SK-N-SH treated with all-trans-retinoic acid at 6 μM for 48 hours (cell line): ENCODE measurements around the gene TMEM45B.
A peak's percentile ranks its signal among the peaks of the same experiment; 100 is the strongest.

ENCODE experiments used
- BACH2 ChIP-seq: fragments of 250-450 bp; sonication (Bioruptor Pico); IDR thresholded peaks from 2 replicates; pipeline ENCODE4 v1.9.0; 2021; ENCODE audit warnings: mild to moderate bottlenecking, borderline replicate concordance
- CREB5 ChIP-seq: fragments of 250-450 bp; sonication (Bioruptor Pico); IDR thresholded peaks from 2 replicates; pipeline ENCODE4 v1.5.1; 2020; ENCODE audit warnings: low read depth, mild to moderate bottlenecking, moderate library complexity
- ESRRG ChIP-seq: fragments of 250-450 bp; sonication (Bioruptor Pico); IDR thresholded peaks from 2 replicates; pipeline ENCODE4 v1.6.1; 2021; ENCODE audit warnings: mild to moderate bottlenecking
- GLIS3 ChIP-seq: fragments of 250-450 bp; sonication (Bioruptor Pico); IDR thresholded peaks from 2 replicates; pipeline ENCODE4 v1.5.0; 2020; ENCODE audit warnings: mild to moderate bottlenecking, moderate library complexity
- ISL1 ChIP-seq: fragments of 250-450 bp; sonication (Bioruptor Pico); IDR thresholded peaks from 2 replicates; pipeline ENCODE4 v2.1.2; 2022; ENCODE audit warnings: mild to moderate bottlenecking, moderate library complexity
- PATZ1 ChIP-seq: fragments of 250-450 bp; sonication (Bioruptor Pico); IDR thresholded peaks from 2 replicates; pipeline ENCODE4 v1.8.0; 2020; ENCODE audit warnings: mild to moderate bottlenecking, moderate library complexity, borderline replicate concordance
- SNAI2 ChIP-seq: fragments of 250-450 bp; sonication (Bioruptor Pico); IDR thresholded peaks from 2 replicates; pipeline ENCODE4 v1.5.0; 2020; ENCODE audit warnings: mild to moderate bottlenecking, moderate library complexity
- TCF4 ChIP-seq: fragments of 250-450 bp; sonication (Bioruptor Pico); IDR thresholded peaks from 2 replicates; pipeline ENCODE4 v1.8.0; 2021; ENCODE audit warnings: mild to moderate bottlenecking, moderate library complexity, borderline replicate concordance
- TOX ChIP-seq: fragments of 250-450 bp; sonication (Bioruptor Pico); IDR thresholded peaks from 2 replicates; pipeline ENCODE4 v1.8.0; 2021; ENCODE audit warnings: mild to moderate bottlenecking, moderate library complexity, borderline replicate concordance
- TSHZ2 ChIP-seq: fragments of 250-450 bp; sonication (Bioruptor Pico); IDR thresholded peaks from 2 replicates; pipeline ENCODE4 v1.5.0; 2020; ENCODE audit warnings: mild to moderate bottlenecking, moderate library complexity
- ZC3H10 ChIP-seq: fragments of 250-450 bp; sonication (Bioruptor Pico); IDR thresholded peaks from 2 replicates; pipeline ENCODE4 v1.5.1; 2021; ENCODE audit warnings: mild to moderate bottlenecking, moderate library complexity
- ZFP30 ChIP-seq: fragments of 450-650 bp; formaldehyde crosslinking; IDR thresholded peaks from 2 replicates; pipeline ENCODE4 v1.5.0; 2022; ENCODE audit warnings: mild to moderate bottlenecking, moderate library complexity
- ZNF70 ChIP-seq: fragments of 450-650 bp; formaldehyde crosslinking; IDR thresholded peaks from 2 replicates; pipeline ENCODE4 v1.5.0; 2020; ENCODE audit warnings: mild to moderate bottlenecking, moderate library complexity
- ZNF8 ChIP-seq: fragments of 450-650 bp; formaldehyde crosslinking; IDR thresholded peaks from 2 replicates; pipeline ENCODE4 v1.5.0; 2020; ENCODE audit warnings: mild to moderate bottlenecking, moderate library complexity

GRCh38 chr11:129861702-129862522, 46.3 kb downstream of the TMEM45B start:
- TF ChIP-seq BACH2, result no peak
- TF ChIP-seq ZC3H10 (CRISPR knock-in tag), result no peak
- TF ChIP-seq ZNF8 (CRISPR knock-in tag), result no peak
- no peak for TF ChIP-seq GLIS3 (CRISPR knock-in tag)
- TF ChIP-seq PATZ1, result no peak
- TF ChIP-seq ESRRG (CRISPR knock-in tag), result no peak
- TF ChIP-seq TSHZ2 (CRISPR knock-in tag), result no peak
- TF ChIP-seq TOX (CRISPR knock-in tag), result no peak
- TF ChIP-seq SNAI2 (CRISPR knock-in tag), result no peak
- TF ChIP-seq TCF4 (CRISPR knock-in tag), result no peak
- peak; percentile 83 for TF ChIP-seq ISL1 (CRISPR knock-in tag)
- no peak for TF ChIP-seq ZNF70
- TF ChIP-seq CREB5 (CRISPR knock-in tag), result no peak; the same call in 1 of the 2 replicates
- TF ChIP-seq ZFP30, result no peak
